ENCODE measurements around the gene CHST8.
A peak's percentile ranks its signal among the peaks of the same experiment; 100 is the strongest.

CHST8 gene

GRCh38 chr19:33781415-33781935 lies 159.7 kb downstream of the CHST8 start:
- no peak overlapping the region for H3K27ac ChIP-seq
- TF ChIP-seq CTCF (conservative IDR thresholded peaks at IDR 0.05) = no peak

- H3K27ac ChIP-seq = no peak overlapping the region
- TF ChIP-seq CTCF (conservative IDR thresholded peaks at IDR 0.05) = no peak
Measured at GRCh38 chr19:33781996-33782395, 160.2 kb downstream of the CHST8 start.

DNA sequence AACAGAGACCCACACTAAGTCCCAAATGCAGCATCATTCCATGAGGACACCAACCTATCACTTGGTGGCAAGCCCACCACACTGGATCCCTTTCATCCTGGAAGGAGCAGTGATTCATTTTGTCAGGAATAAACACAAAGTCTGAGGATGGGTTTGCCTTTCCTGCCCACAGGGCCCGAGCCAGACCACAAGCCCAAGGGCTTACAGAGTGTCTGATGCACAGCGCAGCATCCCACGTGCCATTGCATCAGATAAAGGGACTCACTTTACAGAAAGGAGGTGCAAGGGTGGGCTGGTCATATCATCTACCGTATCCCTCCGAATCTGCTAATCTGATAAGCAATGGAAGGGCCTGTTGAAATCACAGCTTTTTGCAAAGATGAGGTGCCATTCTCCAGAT lies 162.7 kb downstream of the CHST8 start:
- H3K27ac ChIP-seq = no peak overlapping the region

GRCh38 chr19:33785795-33786194 lies 164.0 kb downstream of the CHST8 start:
- no peak for TF ChIP-seq CTCF (conservative IDR thresholded peaks at IDR 0.05)
- H3K27ac ChIP-seq = no peak overlapping the region

More for the DNA sequence above, 162.7 kb downstream of the CHST8 start:
- no peak for TF ChIP-seq CTCF (conservative IDR thresholded peaks at IDR 0.05)

- H3K27ac ChIP-seq = no peak overlapping the region
- TF ChIP-seq CTCF (conservative IDR thresholded peaks at IDR 0.05) = no peak
Measured at GRCh38 chr19:33788676-33789075, 166.9 kb downstream of the CHST8 start.

GRCh38 chr19:33789344-33789743 lies 167.6 kb downstream of the CHST8 start:
- TF ChIP-seq CTCF (conservative IDR thresholded peaks at IDR 0.05) = no peak
- H3K27ac ChIP-seq = no peak overlapping the region

- H3K27ac ChIP-seq = peak overlapping the region; percentile 100
- TF ChIP-seq CTCF (conservative IDR thresholded peaks at IDR 0.05) = no peak
Measured at GRCh38 chr19:33794683-33795369, 173.1 kb downstream of the CHST8 start.
